SK-N-SH (cell line): ENCODE measurements around the gene IQGAP2. TPM values are rescaled to one million over a fixed set of nuclear protein-coding genes. Genes with fewer than 3 reads are reported as not detected.

Source experiments
- CTCF ChIA-PET: fragments of 300-600, 350-600 bp; formaldehyde crosslinking; extraction: SDS; loops from one replicate; lab custom pipeline; 2021; lab: Yijun Ruan, JAX
- POLR2A ChIA-PET: fragments of 350-600 bp; sonication (Branson Sonifier 250); formaldehyde crosslinking; extraction: SDS; loops from one replicate; lab custom pipeline; 2020; ENCODE audit warnings: antibody characterized with exemption, inconsistent platforms; lab: Yijun Ruan, JAX
- DNase-seq: peaks from one replicate; pipeline ENCODE4 v3.0.0; 2012
- H2AFZ ChIP-seq: fragments of 200-600 bp; sonication (generic); 2 replicates; pipeline ENCODE4 v1.8.1; 2016; ENCODE audit warnings: antibody characterized with exemption, mild to moderate bottlenecking, low read depth
- H3F3A ChIP-seq: fragments of 200-600 bp; sonication (generic); replicated peaks from 2 replicates; pipeline ENCODE3; 2016; ENCODE audit warnings: antibody characterized with exemption, mild to moderate bottlenecking; ENCODE audit not compliant: insufficient read depth
- H3K27ac ChIP-seq, 2 experiments: fragments of 200-500 bp in 1 of 2; fragments of 200-600 bp in 1 of 2; sonication (Bioruptor generic) in 1 of 2; sonication (generic), shearing (Covaris generic) in 1 of 2; 2 replicates each; pipeline versions ENCODE4 v1.5.1 to v1.6.1; 2014 to 2016; ENCODE audit warnings: low read depth in 2 of 2, inconsistent platforms in 1 of 2, low read length in 1 of 2, mild to moderate bottlenecking in 1 of 2, mixed read lengths in 1 of 2
- H3K27me3 ChIP-seq: fragments of 200-600 bp; sonication (generic), shearing (Covaris generic); 2 replicates; pipeline ENCODE4 v1.6.1; 2016; ENCODE audit warnings: mixed run types; ENCODE audit not compliant: insufficient read depth
- H3K36me3 ChIP-seq, 2 experiments: fragments of 200-500 bp in 1 of 2; fragments of 200-600 bp in 1 of 2; sonication (Bioruptor generic) in 1 of 2; sonication (generic) in 1 of 2; replicated peaks in 1 of 2; 2 replicates each; pipeline versions ENCODE3 to v1.5.1; 2014 to 2016; ENCODE audit warnings: low read length in 1 of 2, mild to moderate bottlenecking in 1 of 2; ENCODE audit not compliant: insufficient read depth in 2 of 2, control insufficient read depth in 1 of 2
- H3K4me1 ChIP-seq, 2 experiments: fragments of 200-500 bp in 1 of 2; fragments of 200-600 bp in 1 of 2; sonication (Bioruptor generic) in 1 of 2; sonication (generic), shearing (Covaris generic) in 1 of 2; 2 replicates each; pipeline versions ENCODE4 v1.5.1 to v1.6.1; 2014 to 2016; ENCODE audit warnings: low read depth in 1 of 2, low read length in 1 of 2, mixed run types in 1 of 2; ENCODE audit not compliant: insufficient read depth in 2 of 2, control insufficient read depth in 1 of 2
- H3K4me2 ChIP-seq: fragments of 200-600 bp; sonication (generic), shearing (Covaris generic); 2 replicates; pipeline ENCODE4 v1.6.1; 2017; ENCODE audit warnings: mixed run types
- H3K4me3 ChIP-seq, 2 experiments: fragments of 200-500 bp in 1 of 2; fragments of 200-600 bp in 1 of 2; sonication (Bioruptor generic) in 1 of 2; sonication (generic), shearing (Covaris generic) in 1 of 2; 2 replicates each; pipeline versions ENCODE4 v1.5.1 to v1.8.1; 2014 to 2016; ENCODE audit warnings: low read depth in 2 of 2, inconsistent platforms in 1 of 2, low read length in 1 of 2, mild to moderate bottlenecking in 1 of 2, mixed read lengths in 1 of 2, moderate library complexity in 1 of 2
- H3K79me2 ChIP-seq: fragments of 200-600 bp; sonication (generic); 2 replicates; pipeline ENCODE4 v1.8.1; 2017; ENCODE audit warnings: mild to moderate bottlenecking; ENCODE audit not compliant: insufficient read depth
- H3K9ac ChIP-seq: fragments of 200-600 bp; sonication (generic); 2 replicates; pipeline ENCODE4 v1.6.1; 2017; ENCODE audit warnings: mixed run types
- H3K9me2 ChIP-seq: fragments of 200-600 bp; sonication (generic); 2 replicates; pipeline ENCODE4 v1.6.1; 2017; ENCODE audit warnings: mixed run types
- H3K9me3 ChIP-seq: fragments of 200-600 bp; sonication (generic); 2 replicates; pipeline ENCODE4 v1.6.1; 2017; ENCODE audit warnings: mixed run types, mild to moderate bottlenecking, moderate library complexity
- H4K20me1 ChIP-seq: fragments of 200-600 bp; sonication (generic); 2 replicates; pipeline ENCODE4 v1.6.1; 2017; ENCODE audit warnings: mild to moderate bottlenecking, mixed run types; ENCODE audit not compliant: insufficient read depth
- CHD2 ChIP-seq: fragments of 150-350 bp; IDR thresholded peaks from 2 replicates; pipeline ENCODE4 v1.6.1; 2018; ENCODE audit warnings: low read length; ENCODE audit not compliant: partially characterized antibody
- ELF1 ChIP-seq: IDR thresholded peaks from 2 replicates; pipeline ENCODE4 v1.4.0; 2012
- EZH2phosphoT487 ChIP-seq: fragments of 200-600 bp; sonication (generic); IDR thresholded peaks from 2 replicates; pipeline ENCODE4 v1.6.1; 2017; ENCODE audit warnings: low read depth, mixed run types, mild to moderate bottlenecking, antibody characterized with exemption, moderate library complexity, borderline replicate concordance
- FOSL2 ChIP-seq: IDR thresholded peaks from 2 replicates; pipeline ENCODE4 v1.4.0; 2012; ENCODE audit warnings: low read depth, mild to moderate bottlenecking, moderate library complexity, borderline replicate concordance
- FOXM1 ChIP-seq: IDR thresholded peaks from 2 replicates; pipeline ENCODE4 v1.4.0; 2012; ENCODE audit warnings: low read depth, mild to moderate bottlenecking
- GABPA ChIP-seq: IDR thresholded peaks from 2 replicates; pipeline ENCODE4 v1.4.0; 2012; ENCODE audit warnings: low read depth, mild to moderate bottlenecking
- GATA2 ChIP-seq: sonication (generic); formaldehyde crosslinking; IDR thresholded peaks from 2 replicates; pipeline ENCODE4 v1.5.0; 2020; ENCODE audit warnings: mild to moderate bottlenecking, missing genetic modification reagents
- IRF3 ChIP-seq: fragments of 150-350 bp; IDR thresholded peaks from 2 replicates; pipeline ENCODE4 v1.6.1; 2016; ENCODE audit warnings: mild to moderate bottlenecking, low read depth, low read length
- MEF2A ChIP-seq: IDR thresholded peaks from 2 replicates; pipeline ENCODE4 v1.4.0; 2012; ENCODE audit warnings: low read depth, borderline replicate concordance
- MXI1 ChIP-seq: IDR thresholded peaks from 2 replicates; pipeline ENCODE4 v1.6.1; 2012; ENCODE audit warnings: mild to moderate bottlenecking, low read depth, low read length, improper control_type of control experiment
- NFIC ChIP-seq: IDR thresholded peaks from 2 replicates; pipeline ENCODE4 v1.4.0; 2012; ENCODE audit warnings: borderline replicate concordance
- POLR2AphosphoS5 ChIP-seq: IDR thresholded peaks from 2 replicates; pipeline ENCODE4 v1.6.1; 2012; ENCODE audit warnings: low read depth, low read length
- RXRA ChIP-seq: IDR thresholded peaks from 2 replicates; pipeline ENCODE4 v1.4.0; 2012; ENCODE audit warnings: low read depth, mild to moderate bottlenecking, borderline replicate concordance
- SMC3 ChIP-seq: IDR thresholded peaks from 2 replicates; pipeline ENCODE4 v1.6.1; 2012; ENCODE audit warnings: low read depth, low read length, improper control_type of control experiment
- TAF1 ChIP-seq: IDR thresholded peaks from 2 replicates; pipeline ENCODE4 v1.6.1; 2012; ENCODE audit warnings: low read depth, mild to moderate bottlenecking, low read length, moderate library complexity, borderline replicate concordance
- TCF12 ChIP-seq: IDR thresholded peaks from 2 replicates; pipeline ENCODE4 v1.4.0; 2012
- TEAD4 ChIP-seq: IDR thresholded peaks from 2 replicates; pipeline ENCODE4 v1.4.0; 2012; ENCODE audit warnings: mild to moderate bottlenecking, borderline replicate concordance; ENCODE audit not compliant: insufficient read depth
- WGBS: methylation state at CpG from one replicate; pipeline ENCODE4 v1.1.6; 2017; ENCODE audit warnings: low lambda C conversion rate; 5-methylcytosine and 5-hydroxymethylcytosine counted together
- polyA plus RNA-seq, 3 experiments: library from polyadenylated mRNA; depleted of rRNA; stranded (reverse); fragments of >200 nt; gene quantifications; 2 replicates each; pipeline ENCODE4 v1.2.3, GENCODE V29; 2012
- TF ChIP-seq, protein P1 (sequence below): IDR thresholded peaks from 2 replicates; pipeline ENCODE4 v1.6.1; 2012; ENCODE audit warnings: mild to moderate bottlenecking, low read depth, low read length, moderate library complexity
- TF ChIP-seq, protein P2 (sequence below): IDR thresholded peaks from 2 replicates; pipeline ENCODE4 v1.4.0; 2012; ENCODE audit warnings: low read depth
- TF ChIP-seq, protein P3 (sequence below): fragments of 200-600 bp; sonication (generic); IDR thresholded peaks from 2 replicates; pipeline ENCODE4 v1.6.1; 2017; ENCODE audit warnings: antibody characterized with exemption, mild to moderate bottlenecking, moderate library complexity
- TF ChIP-seq, protein P4 (sequence below): IDR thresholded peaks from 2 replicates; pipeline ENCODE4 v1.4.0; 2012; ENCODE audit warnings: low read depth, borderline replicate concordance

The IQGAP2 gene
- polyA plus RNA-seq, 1 of the 3 experiments (the other 2 are of a cell fraction) = 2.1 TPM

DNA sequence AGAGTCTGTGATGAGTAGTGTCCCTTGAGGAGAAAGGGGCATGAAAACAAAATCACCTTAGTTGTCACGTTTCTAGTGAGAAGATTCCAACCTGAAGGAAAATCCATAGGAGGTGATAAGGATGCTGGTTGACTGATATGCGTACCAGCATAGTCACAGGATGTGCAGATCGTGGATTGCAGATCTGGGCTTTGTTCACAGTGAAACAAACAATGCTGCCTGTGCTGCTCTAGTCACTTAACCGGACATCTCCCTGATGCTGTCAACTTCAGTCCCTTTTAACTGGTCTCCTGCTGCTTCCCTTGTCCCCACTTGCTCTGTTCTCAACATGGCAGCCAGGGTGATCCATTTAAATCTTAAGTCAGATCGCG lies 89.7 kb downstream of the IQGAP2 start:
- ChIA-PET POLR2A (no interaction called here), CTCF (no interaction called here)
- no peaks in the 10 kb centered on the region for H3K79me2 ChIP-seq
- H3K4me1 ChIP-seq = peaks cover 3 to 6% of the 10 kb centered on the region in 2 experiments; a peak in 3 of 4 replicates
- 87% methylated on average over 6 of the region's 6 CpGs for WGBS
- H3K27me3 ChIP-seq = no peaks in the 10 kb centered on the region
- no peak overlapping the region for H3K4me2 ChIP-seq
- TF ChIP-seq NFIC = no peak
- no peak for TF ChIP-seq EZH2phosphoT487
- TF ChIP-seq TEAD4 = no peak
- no peak for TF ChIP-seq GABPA
- TF ChIP-seq, protein P1, sequence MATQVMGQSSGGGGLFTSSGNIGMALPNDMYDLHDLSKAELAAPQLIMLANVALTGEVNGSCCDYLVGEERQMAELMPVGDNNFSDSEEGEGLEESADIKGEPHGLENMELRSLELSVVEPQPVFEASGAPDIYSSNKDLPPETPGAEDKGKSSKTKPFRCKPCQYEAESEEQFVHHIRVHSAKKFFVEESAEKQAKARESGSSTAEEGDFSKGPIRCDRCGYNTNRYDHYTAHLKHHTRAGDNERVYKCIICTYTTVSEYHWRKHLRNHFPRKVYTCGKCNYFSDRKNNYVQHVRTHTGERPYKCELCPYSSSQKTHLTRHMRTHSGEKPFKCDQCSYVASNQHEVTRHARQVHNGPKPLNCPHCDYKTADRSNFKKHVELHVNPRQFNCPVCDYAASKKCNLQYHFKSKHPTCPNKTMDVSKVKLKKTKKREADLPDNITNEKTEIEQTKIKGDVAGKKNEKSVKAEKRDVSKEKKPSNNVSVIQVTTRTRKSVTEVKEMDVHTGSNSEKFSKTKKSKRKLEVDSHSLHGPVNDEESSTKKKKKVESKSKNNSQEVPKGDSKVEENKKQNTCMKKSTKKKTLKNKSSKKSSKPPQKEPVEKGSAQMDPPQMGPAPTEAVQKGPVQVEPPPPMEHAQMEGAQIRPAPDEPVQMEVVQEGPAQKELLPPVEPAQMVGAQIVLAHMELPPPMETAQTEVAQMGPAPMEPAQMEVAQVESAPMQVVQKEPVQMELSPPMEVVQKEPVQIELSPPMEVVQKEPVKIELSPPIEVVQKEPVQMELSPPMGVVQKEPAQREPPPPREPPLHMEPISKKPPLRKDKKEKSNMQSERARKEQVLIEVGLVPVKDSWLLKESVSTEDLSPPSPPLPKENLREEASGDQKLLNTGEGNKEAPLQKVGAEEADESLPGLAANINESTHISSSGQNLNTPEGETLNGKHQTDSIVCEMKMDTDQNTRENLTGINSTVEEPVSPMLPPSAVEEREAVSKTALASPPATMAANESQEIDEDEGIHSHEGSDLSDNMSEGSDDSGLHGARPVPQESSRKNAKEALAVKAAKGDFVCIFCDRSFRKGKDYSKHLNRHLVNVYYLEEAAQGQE = no peak
- TF ChIP-seq TCF12 = no peak
- TF ChIP-seq POLR2AphosphoS5 = no peak
- TF ChIP-seq ELF1 = no peak
- H3K4me3 ChIP-seq = no peak overlapping the region
- H3K9me3 ChIP-seq = no peaks in the 10 kb centered on the region
- no peaks in the 10 kb centered on the region for H4K20me1 ChIP-seq
- H3K36me3 ChIP-seq = no peaks in the 10 kb centered on the region
- H3K9me2 ChIP-seq = no peaks in the 10 kb centered on the region
- H3K9ac ChIP-seq = no peak overlapping the region
- no peaks in the 10 kb centered on the region for H3F3A ChIP-seq
- DNase-seq = no peak
- H3K27ac ChIP-seq = no peak overlapping the region
- no peak overlapping the region for H2AFZ ChIP-seq

DNA sequence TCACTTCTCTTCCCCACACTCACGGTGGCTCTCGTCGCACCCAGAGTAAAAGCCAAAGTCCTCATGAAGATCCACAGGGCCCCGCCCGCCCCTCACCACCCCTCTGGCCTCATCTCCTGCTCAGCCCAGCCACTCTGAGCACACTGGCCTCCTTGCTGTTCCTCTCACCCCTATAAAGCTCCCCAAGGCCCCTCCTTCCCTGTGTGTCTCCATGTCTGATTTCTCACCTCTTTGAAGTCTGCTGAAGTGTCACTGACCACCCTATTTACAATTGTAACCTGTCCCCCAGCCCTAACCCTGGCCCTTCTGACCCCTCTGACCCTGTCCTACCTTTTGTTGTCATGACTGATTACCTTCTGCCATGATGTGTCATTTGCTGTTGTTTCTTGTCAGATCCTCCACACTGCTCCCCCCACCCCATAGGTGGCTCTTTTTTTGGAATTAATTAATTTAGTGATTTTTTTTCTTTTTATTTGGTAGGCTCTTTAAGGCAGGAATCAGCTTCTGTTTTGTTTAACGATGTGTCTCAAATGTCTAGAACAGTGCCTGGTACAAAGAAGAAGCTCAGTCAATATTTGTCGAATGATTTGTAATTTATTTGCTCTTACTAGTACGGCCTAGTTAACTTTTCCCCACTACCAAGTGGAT lies 90.2 kb downstream of the IQGAP2 start:
- 89% methylated on average over 8 of the region's 8 CpGs for WGBS
- H3K27me3 ChIP-seq = no peaks in the 10 kb centered on the region
- no peaks in the 10 kb centered on the region for H3F3A ChIP-seq
- H2AFZ ChIP-seq = no peak overlapping the region
- H3K79me2 ChIP-seq = no peaks in the 10 kb centered on the region
- peaks cover 3 to 6% of the 10 kb centered on the region in 2 experiments; a peak in 3 of 4 replicates for H3K4me1 ChIP-seq
- no peak for DNase-seq
- H3K27ac ChIP-seq = no peak overlapping the region
- H3K36me3 ChIP-seq = no peaks in the 10 kb centered on the region
- H4K20me1 ChIP-seq = no peaks in the 10 kb centered on the region
- no peaks in the 10 kb centered on the region for H3K9me2 ChIP-seq
- no peak overlapping the region for H3K9ac ChIP-seq
- H3K4me3 ChIP-seq = no peak overlapping the region
- H3K9me3 ChIP-seq = no peaks in the 10 kb centered on the region
- CTCF ChIA-PET = no interaction called here
- POLR2A ChIA-PET = no interaction called here
- H3K4me2 ChIP-seq = no peak overlapping the region
- TF ChIP-seq GABPA (no peak), MXI1 (no peak), FOSL2 (no peak), CHD2 (no peak), TAF1 (no peak), TEAD4 (no peak), ELF1 (no peak), FOXM1 (no peak), IRF3 (no peak), MEF2A (no peak), SMC3 (no peak), RXRA (no peak), GATA2 (no peak)
- TF ChIP-seq, protein P2, sequence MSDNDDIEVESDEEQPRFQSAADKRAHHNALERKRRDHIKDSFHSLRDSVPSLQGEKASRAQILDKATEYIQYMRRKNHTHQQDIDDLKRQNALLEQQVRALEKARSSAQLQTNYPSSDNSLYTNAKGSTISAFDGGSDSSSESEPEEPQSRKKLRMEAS = no peak
- TF ChIP-seq, protein P3, sequence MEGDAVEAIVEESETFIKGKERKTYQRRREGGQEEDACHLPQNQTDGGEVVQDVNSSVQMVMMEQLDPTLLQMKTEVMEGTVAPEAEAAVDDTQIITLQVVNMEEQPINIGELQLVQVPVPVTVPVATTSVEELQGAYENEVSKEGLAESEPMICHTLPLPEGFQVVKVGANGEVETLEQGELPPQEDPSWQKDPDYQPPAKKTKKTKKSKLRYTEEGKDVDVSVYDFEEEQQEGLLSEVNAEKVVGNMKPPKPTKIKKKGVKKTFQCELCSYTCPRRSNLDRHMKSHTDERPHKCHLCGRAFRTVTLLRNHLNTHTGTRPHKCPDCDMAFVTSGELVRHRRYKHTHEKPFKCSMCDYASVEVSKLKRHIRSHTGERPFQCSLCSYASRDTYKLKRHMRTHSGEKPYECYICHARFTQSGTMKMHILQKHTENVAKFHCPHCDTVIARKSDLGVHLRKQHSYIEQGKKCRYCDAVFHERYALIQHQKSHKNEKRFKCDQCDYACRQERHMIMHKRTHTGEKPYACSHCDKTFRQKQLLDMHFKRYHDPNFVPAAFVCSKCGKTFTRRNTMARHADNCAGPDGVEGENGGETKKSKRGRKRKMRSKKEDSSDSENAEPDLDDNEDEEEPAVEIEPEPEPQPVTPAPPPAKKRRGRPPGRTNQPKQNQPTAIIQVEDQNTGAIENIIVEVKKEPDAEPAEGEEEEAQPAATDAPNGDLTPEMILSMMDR = no peak
- TF ChIP-seq, protein P4, sequence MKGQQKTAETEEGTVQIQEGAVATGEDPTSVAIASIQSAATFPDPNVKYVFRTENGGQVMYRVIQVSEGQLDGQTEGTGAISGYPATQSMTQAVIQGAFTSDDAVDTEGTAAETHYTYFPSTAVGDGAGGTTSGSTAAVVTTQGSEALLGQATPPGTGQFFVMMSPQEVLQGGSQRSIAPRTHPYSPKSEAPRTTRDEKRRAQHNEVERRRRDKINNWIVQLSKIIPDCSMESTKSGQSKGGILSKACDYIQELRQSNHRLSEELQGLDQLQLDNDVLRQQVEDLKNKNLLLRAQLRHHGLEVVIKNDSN = no peak
